Large intestine (tissue), 3 donors: ENCODE results near the gene ACTN1. TPM values are rescaled to one million over a fixed set of nuclear protein-coding genes. Genes with fewer than 3 reads are reported as not detected.

ENCODE experiments used
- DNase-seq, 2 donors: peaks; one replicate each; pipeline versions ENCODE4 v3.0.0 to v3.0.0-alpha.2; 2013
- H3K27ac ChIP-seq: one replicate; pipeline ENCODE4 v1.5.1; 2013; ENCODE audit warnings: low read length
- H3K27me3 ChIP-seq: 2 replicates; pipeline ENCODE4 v1.6.1; 2013; ENCODE audit warnings: low read length; ENCODE audit not compliant: control insufficient read depth, insufficient read depth
- H3K36me3 ChIP-seq: 2 replicates; pipeline ENCODE4 v1.6.1; 2013; ENCODE audit warnings: low read length; ENCODE audit not compliant: control insufficient read depth, insufficient read depth
- H3K4me1 ChIP-seq: one replicate; pipeline ENCODE4 v1.6.1; 2013; ENCODE audit warnings: low read length; ENCODE audit not compliant: control insufficient read depth, insufficient read depth
- H3K4me3 ChIP-seq: one replicate; pipeline ENCODE4 v1.5.1; 2013; ENCODE audit warnings: low read length
- H3K9me3 ChIP-seq: one replicate; pipeline ENCODE4 v1.6.1; 2013; ENCODE audit warnings: mild to moderate bottlenecking, low read depth, low read length, moderate library complexity; ENCODE audit not compliant: control insufficient read depth
- WGBS: methylation state at CpG from one replicate; pipeline ENCODE4 v1.1.5; 2013; ENCODE audit warnings: low lambda C conversion rate; ENCODE audit not compliant: insufficient coverage; 5-methylcytosine and 5-hydroxymethylcytosine counted together
- polyA plus RNA-seq: library from polyadenylated mRNA; unstranded; fragments of 120-200 nt; gene quantifications from one replicate; pipeline ENCODE4 v1.2.1, GENCODE V29; 2013

The ACTN1 gene
- polyA plus RNA-seq, 1 donor: 120 TPM

- H3K4me3 ChIP-seq: no peak overlapping the region
- no peak for DNase-seq
- no peaks in the 10 kb centered on the region for H3K27me3 ChIP-seq
- H3K36me3 ChIP-seq: no peaks in the 10 kb centered on the region
- no peaks in the 10 kb centered on the region for H3K9me3 ChIP-seq
- no CpG with 5 or more reads among the region's 1 CpG for WGBS
- peaks cover 15% of the 10 kb centered on the region for H3K4me1 ChIP-seq
- no peak overlapping the region for H3K27ac ChIP-seq
Measured at GRCh38 chr14:69010648-69011047, 31.5 kb upstream of the ACTN1 start.

GRCh38 chr14:69008421-69008884 is 29.4 kb upstream of the ACTN1 start:
- no peaks in the 10 kb centered on the region for H3K27me3 ChIP-seq
- no peak overlapping the region for H3K4me3 ChIP-seq
- WGBS: 60% methylated on average over 1 of the region's 1 CpG
- H3K36me3 ChIP-seq: no peaks in the 10 kb centered on the region
- peak in 1 of 2 donors; percentile 17 for DNase-seq
- no peaks in the 10 kb centered on the region for H3K9me3 ChIP-seq
- H3K27ac ChIP-seq: peak overlapping the region; percentile 48
- H3K4me1 ChIP-seq: peaks cover under 1% of the 10 kb centered on the region

- WGBS: no CpG with 5 or more reads among the region's 5 CpGs
- H3K27ac ChIP-seq: no peak overlapping the region
Measured at GRCh38 chr14:69006346-69006745, 27.2 kb upstream of the ACTN1 start.

GRCh38 chr14:69005432-69006148 is 26.5 kb upstream of the ACTN1 start:
- H3K27ac ChIP-seq: no peak overlapping the region
- 80% methylated on average over 1 of the region's 11 CpGs for WGBS

More at GRCh38 chr14:69006346-69006745, 27.2 kb upstream of the ACTN1 start:
- Histone ChIP-seq H3K9me3 (no peaks in the 10 kb centered on the region), H3K4me1 (no peaks in the 10 kb centered on the region), H3K27me3 (no peaks in the 10 kb centered on the region), H3K4me3 (no peak overlapping the region), H3K36me3 (no peaks in the 10 kb centered on the region)
- no peak for DNase-seq

GRCh38 chr14:69004731-69005431 is 25.8 kb upstream of the ACTN1 start:
- WGBS: 40% methylated on average over 1 of the region's 7 CpGs
- no peak for DNase-seq
- Histone ChIP-seq H3K27ac (no peak overlapping the region), H3K4me3 (no peak overlapping the region), H3K27me3 (no peaks in the 10 kb centered on the region), H3K4me1 (no peaks in the 10 kb centered on the region), H3K9me3 (no peaks in the 10 kb centered on the region), H3K36me3 (no peaks in the 10 kb centered on the region)

More at GRCh38 chr14:69005432-69006148, 26.5 kb upstream of the ACTN1 start:
- Histone ChIP-seq H3K9me3 (no peaks in the 10 kb centered on the region), H3K4me3 (no peak overlapping the region), H3K4me1 (no peaks in the 10 kb centered on the region), H3K36me3 (no peaks in the 10 kb centered on the region), H3K27me3 (no peaks in the 10 kb centered on the region)
- DNase-seq: no peak

- 80% methylated on average over 1 of the region's 10 CpGs for WGBS
- DNase-seq: no peak
- H3K27ac ChIP-seq: no peak overlapping the region
Measured at GRCh38 chr14:69003626-69004025, 24.5 kb upstream of the ACTN1 start.

GRCh38 chr14:69002069-69002468 is 23.0 kb upstream of the ACTN1 start:
- Histone ChIP-seq H3K9me3 (no peaks in the 10 kb centered on the region), H3K27ac (no peak overlapping the region), H3K4me3 (no peak overlapping the region), H3K4me1 (no peaks in the 10 kb centered on the region), H3K36me3 (no peaks in the 10 kb centered on the region), H3K27me3 (no peaks in the 10 kb centered on the region)
- DNase-seq: peak in 1 of 2 donors; percentile 57
- WGBS: no CpG with 5 or more reads among the region's 3 CpGs

More at GRCh38 chr14:69003626-69004025, 24.5 kb upstream of the ACTN1 start:
- Histone ChIP-seq H3K9me3 (no peaks in the 10 kb centered on the region), H3K27me3 (no peaks in the 10 kb centered on the region), H3K36me3 (no peaks in the 10 kb centered on the region), H3K4me1 (no peaks in the 10 kb centered on the region), H3K4me3 (no peak overlapping the region)

- Histone ChIP-seq H3K27ac (no peak overlapping the region), H3K27me3 (no peaks in the 10 kb centered on the region), H3K36me3 (no peaks in the 10 kb centered on the region), H3K4me1 (no peaks in the 10 kb centered on the region), H3K9me3 (no peaks in the 10 kb centered on the region), H3K4me3 (no peak overlapping the region)
- WGBS: no CpG with 5 or more reads among the region's 2 CpGs
- no peak for DNase-seq
Measured at GRCh38 chr14:69001375-69001774, 22.3 kb upstream of the ACTN1 start.

- Histone ChIP-seq H3K4me3 (no peak overlapping the region), H3K9me3 (no peaks in the 10 kb centered on the region), H3K27ac (no peak overlapping the region), H3K4me1 (no peaks in the 10 kb centered on the region), H3K36me3 (no peaks in the 10 kb centered on the region), H3K27me3 (no peaks in the 10 kb centered on the region)
- DNase-seq: no peak
- no CpG with 5 or more reads among the region's 5 CpGs for WGBS
Measured at GRCh38 chr14:68998062-68998461, 19.0 kb upstream of the ACTN1 start.

- no peaks in the 10 kb centered on the region for H3K36me3 ChIP-seq
- no CpG with 5 or more reads among the region's 4 CpGs for WGBS
- H3K4me3 ChIP-seq: no peak overlapping the region
- no peaks in the 10 kb centered on the region for H3K4me1 ChIP-seq
- H3K27me3 ChIP-seq: no peaks in the 10 kb centered on the region
- no peak for DNase-seq
- no peak overlapping the region for H3K27ac ChIP-seq
- no peaks in the 10 kb centered on the region for H3K9me3 ChIP-seq
Measured at GRCh38 chr14:68995731-68996130, 16.6 kb upstream of the ACTN1 start.
